Cerebellar cortex (tissue), 1 donor: ENCODE measurements around the gene VWA8.
"Not testable (repeated sequence)": the region's sequence is repeated elsewhere in the genome, so short reads cannot be mapped to it uniquely, and the experiment has no call there.

Experiments used
- DNase-seq: peaks from one replicate; pipeline ENCODE4 v3.0.0-alpha.2; 2015; ENCODE audit warnings: low spot score

VWA8 gene

GRCh38 chr13:41557719-41558118 is 403.2 kb downstream of the VWA8 start:
- no peak for DNase-seq

- no peak for DNase-seq
Observed at GRCh38 chr13:41554626-41555386, 406.1 kb downstream of the VWA8 start.

- DNase-seq: no peak
Observed at GRCh38 chr13:41554180-41554579, 406.7 kb downstream of the VWA8 start.

GRCh38 chr13:41552031-41552430 is 408.9 kb downstream of the VWA8 start:
- no peak for DNase-seq

- DNase-seq: no peak
Observed at GRCh38 chr13:41550276-41550675, 410.6 kb downstream of the VWA8 start.

- no peak for DNase-seq
Observed at GRCh38 chr13:41549491-41549890, 411.4 kb downstream of the VWA8 start.

- DNase-seq: no peak
Observed at GRCh38 chr13:41548910-41549309, 412.0 kb downstream of the VWA8 start.

- DNase-seq: no peak
Observed at GRCh38 chr13:41548031-41548430, 412.9 kb downstream of the VWA8 start.

- DNase-seq: peak; percentile 40
Observed at GRCh38 chr13:41547251-41548000, 413.5 kb downstream of the VWA8 start.

GRCh38 chr13:41546372-41547190 is 414.3 kb downstream of the VWA8 start:
- DNase-seq: no peak

- no peak for DNase-seq
Observed at GRCh38 chr13:41545432-41545707, 415.5 kb downstream of the VWA8 start.

GRCh38 chr13:41543664-41544300 is 417.1 kb downstream of the VWA8 start:
- no peak for DNase-seq

GRCh38 chr13:41542799-41543198 is 418.1 kb downstream of the VWA8 start:
- DNase-seq: not testable (repeated sequence)

- DNase-seq: no peak
Observed at GRCh38 chr13:41542281-41542680, 418.6 kb downstream of the VWA8 start.

GRCh38 chr13:41541142-41541938 is 419.6 kb downstream of the VWA8 start:
- DNase-seq: no peak

GRCh38 chr13:41540240-41540639 is 420.7 kb downstream of the VWA8 start:
- not testable (repeated sequence) for DNase-seq

GRCh38 chr13:41533266-41534052 is 427.4 kb downstream of the VWA8 start:
- no peak for DNase-seq

GRCh38 chr13:41528021-41528420 is 432.9 kb downstream of the VWA8 start:
- no peak for DNase-seq

GRCh38 chr13:41520660-41521630 is 440.0 kb downstream of the VWA8 start:
- DNase-seq: no peak
